Liver (tissue), 9 donors: ENCODE results near the gene ABCD3. TPM values are rescaled to one million over a fixed set of nuclear protein-coding genes. Genes with fewer than 3 reads are reported as not detected.

Experiments
- DNase-seq: peaks from one replicate; pipeline ENCODE4 v3.0.0-alpha.2; 2017; ENCODE audit warnings: low spot score
- H3K27ac ChIP-seq, 2 donors: one replicate each; pipeline ENCODE4 v1.7.0; 2013; ENCODE audit warnings: inconsistent platforms in 2 of 2, low read length in 2 of 2, control low read depth in 1 of 2, low read depth in 1 of 2, mild to moderate bottlenecking in 1 of 2
- H3K27me3 ChIP-seq, 4 donors: one replicate each; pipeline versions ENCODE4 v1.6.1 to v1.7.0; 2013; ENCODE audit warnings: low read length in 3 of 4, inconsistent platforms in 1 of 4, mild to moderate bottlenecking in 1 of 4, moderate library complexity in 1 of 4; ENCODE audit not compliant: control insufficient read depth in 4 of 4, insufficient read depth in 4 of 4
- H3K36me3 ChIP-seq, 4 donors: one replicate each; pipeline versions ENCODE4 v1.6.1 to v1.7.0; 2013; ENCODE audit warnings: low read length in 3 of 4, mild to moderate bottlenecking in 3 of 4, low read depth in 1 of 4, moderate library complexity in 1 of 4; ENCODE audit not compliant: control insufficient read depth in 4 of 4, insufficient read depth in 3 of 4
- H3K4me1 ChIP-seq, 4 donors: one replicate each; pipeline versions ENCODE4 v1.6.1 to v1.7.0; 2013; ENCODE audit warnings: low read length in 3 of 4, mild to moderate bottlenecking in 3 of 4, moderate library complexity in 1 of 4; ENCODE audit not compliant: control insufficient read depth in 4 of 4, insufficient read depth in 4 of 4
- H3K4me3 ChIP-seq, 3 donors: one replicate each; pipeline versions ENCODE4 v1.6.1 to v1.7.0; 2013; ENCODE audit warnings: low read length in 3 of 3, control low read depth in 1 of 3, low read depth in 1 of 3, mild to moderate bottlenecking in 1 of 3
- H3K9ac ChIP-seq, 2 donors: one replicate each; pipeline ENCODE4 v1.7.0; 2013; ENCODE audit warnings: low read length in 2 of 2, mild to moderate bottlenecking in 2 of 2, moderate library complexity in 2 of 2, control low read depth in 1 of 2, low read depth in 1 of 2
- H3K9me3 ChIP-seq, 4 donors: one replicate each; pipeline versions ENCODE4 v1.6.1 to v1.7.0; 2013; ENCODE audit warnings: low read length in 3 of 4; ENCODE audit not compliant: control insufficient read depth in 4 of 4
- ATF3 ChIP-seq: IDR thresholded peaks from 2 replicates; pipeline ENCODE4 v1.6.1; 2016; ENCODE audit warnings: antibody characterized with exemption
- CTCF ChIP-seq: fragments of 150-350 bp; IDR thresholded peaks from 2 replicates; pipeline ENCODE4 v1.5.1; 2017; ENCODE audit warnings: improper control_type of control experiment, low read depth, low read length; ENCODE audit not compliant: missing input control
- EGR1 ChIP-seq, 2 donors: IDR thresholded peaks; 2 replicates each; pipeline ENCODE4 v1.6.1; 2016 to 2018; ENCODE audit warnings: antibody characterized with exemption in 2 of 2, low read depth in 2 of 2
- FOXA1 ChIP-seq: IDR thresholded peaks from 2 replicates; pipeline ENCODE4 v1.6.1; 2016; ENCODE audit warnings: antibody characterized with exemption
- FOXA2 ChIP-seq: IDR thresholded peaks from 2 replicates; pipeline ENCODE4 v1.6.1; 2016; ENCODE audit warnings: antibody characterized with exemption
- GABPA ChIP-seq, 2 donors: IDR thresholded peaks in 1 of 2; conservative IDR thresholded peaks in 1 of 2; 2 replicates each; pipeline ENCODE4 v1.6.1; 2016; ENCODE audit warnings: antibody characterized with exemption in 2 of 2, mild to moderate bottlenecking in 1 of 2, moderate library complexity in 1 of 2
- HNF4G ChIP-seq: IDR thresholded peaks from 2 replicates; pipeline ENCODE4 v1.6.1; 2016; ENCODE audit warnings: antibody characterized with exemption
- JUND ChIP-seq, 2 donors: IDR thresholded peaks; 2 replicates each; pipeline ENCODE4 v1.6.1; 2016; ENCODE audit warnings: antibody characterized with exemption in 2 of 2
- RAD21 ChIP-seq, 2 donors: IDR thresholded peaks; 2 replicates each; pipeline ENCODE4 v1.6.1; 2016; ENCODE audit warnings: antibody characterized with exemption in 2 of 2, mild to moderate bottlenecking in 2 of 2
- RXRA ChIP-seq, 2 donors: IDR thresholded peaks; 2 replicates each; pipeline ENCODE4 v1.6.1; 2017 to 2018; ENCODE audit warnings: antibody characterized with exemption in 2 of 2, mild to moderate bottlenecking in 1 of 2
- TAF1 ChIP-seq: conservative IDR thresholded peaks from 2 replicates; pipeline ENCODE4 v1.6.1; 2016; ENCODE audit warnings: antibody characterized with exemption, mild to moderate bottlenecking
- YY1 ChIP-seq: IDR thresholded peaks from 2 replicates; pipeline ENCODE4 v1.6.1; 2016; ENCODE audit warnings: antibody characterized with exemption, mild to moderate bottlenecking
- ZBTB33 ChIP-seq: IDR thresholded peaks from 2 replicates; pipeline ENCODE4 v1.6.1; 2016; ENCODE audit warnings: antibody characterized with exemption
- WGBS: extraction: QIAGEN DNeasy Blood & Tissue Kit; methylation state at CpG from one replicate; pipeline ENCODE4 v1.1.7; 2013; 5-methylcytosine and 5-hydroxymethylcytosine counted together
- polyA plus RNA-seq, 2 donors: library from polyadenylated mRNA; stranded (reverse) in 1 of 2; unstranded in 1 of 2; fragments of 200-250 nt in 1 of 2; fragments of >200 nt in 1 of 2; fragmentation: Nextera tagmentation in 1 of 2; extraction: Ambion mirVana in 1 of 2; gene quantifications; one replicate each; pipeline versions ENCODE4 v1.2.1 to v1.2.3, GENCODE V29; 2013 to 2015
- total RNA-seq, 2 donors: library from RNA; depleted of rRNA; stranded (reverse); fragments of >200 nt; gene quantifications; one replicate each; pipeline ENCODE4 v1.2.3, GENCODE V29; 2014
- TF ChIP-seq, protein P1 (sequence below): IDR thresholded peaks from 2 replicates; pipeline ENCODE4 v1.6.1; 2016; ENCODE audit warnings: antibody characterized with exemption, mild to moderate bottlenecking
- TF ChIP-seq, protein P2 (sequence below): IDR thresholded peaks from 2 replicates; pipeline ENCODE4 v1.6.1; 2016; ENCODE audit warnings: antibody characterized with exemption
- donor health status: healthy.
- donor health status: healthy.
- donor health status: healthy.
- donor health status: healthy.
- donor health status: healthy.

The ABCD3 gene
- total and polyA plus RNA-seq, 4 donors, result 49.2 to 133 (median 62.5) TPM

DNA sequence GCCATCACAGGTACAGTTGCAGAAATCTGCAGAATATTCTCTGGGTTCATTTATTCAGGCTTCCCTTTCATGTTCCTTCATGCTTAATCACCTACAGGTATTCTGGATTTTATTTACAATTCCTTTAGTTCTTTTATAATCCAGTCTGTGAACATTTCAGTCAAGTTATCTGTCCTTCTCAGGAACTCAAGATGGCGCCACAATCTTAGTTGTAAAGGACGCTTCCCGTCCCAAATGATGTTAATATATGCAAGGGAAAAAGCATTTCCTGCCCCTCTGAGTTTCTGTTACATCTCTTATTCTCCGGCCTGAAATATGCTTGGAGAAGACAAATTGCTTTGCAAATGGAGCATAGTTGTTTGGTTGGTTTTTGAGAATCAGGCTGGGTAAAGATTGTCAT is 104.1 kb downstream of the ABCD3 start:
- Histone ChIP-seq H3K9ac (no peak overlapping the region), H3K27ac (no peak overlapping the region), H3K27me3 (no peaks in the 10 kb centered on the region), H3K4me1 (no peaks in the 10 kb centered on the region), H3K36me3 (peaks cover 1 to 21% (median 5%) of the 10 kb centered on the region in 4 donors), H3K4me3 (no peak overlapping the region), H3K9me3 (no peaks in the 10 kb centered on the region)
- no peak for DNase-seq
- peak; percentile 71 to 76 for TF ChIP-seq RAD21 (IDR thresholded peaks at IDR 0.05)
- TF ChIP-seq FOXA2, result no peak
- WGBS, result 52% methylated on average over 4 of the region's 4 CpGs

DNA sequence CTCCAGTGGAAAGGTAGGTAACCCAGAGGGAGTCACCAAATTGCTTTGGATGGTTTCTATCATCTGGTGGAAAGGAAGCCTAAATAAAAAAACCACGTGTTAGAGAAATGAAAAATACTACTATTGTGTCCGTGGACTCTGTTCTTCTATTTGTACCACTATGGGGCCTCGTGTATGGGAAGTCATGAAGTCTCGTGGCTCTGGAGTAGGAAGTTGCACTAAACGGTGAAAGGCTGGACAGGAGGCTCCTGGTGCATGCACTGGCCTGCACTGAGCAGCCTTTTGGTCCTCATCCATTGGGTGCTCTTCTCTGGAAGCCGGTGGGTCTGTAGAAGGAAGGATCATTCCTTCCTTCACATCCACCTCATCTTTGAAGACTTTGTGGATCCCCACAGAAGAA is 106.3 kb downstream of the ABCD3 start:
- Histone ChIP-seq H3K9ac (no peak overlapping the region), H3K9me3 (no peaks in the 10 kb centered on the region), H3K36me3 (peaks cover 0 to 5% (median under 1%) of the 10 kb centered on the region in 4 donors), H3K27me3 (no peaks in the 10 kb centered on the region), H3K4me3 (no peak overlapping the region), H3K27ac (no peak overlapping the region), H3K4me1 (no peaks in the 10 kb centered on the region)
- DNase-seq, result no peak
- TF ChIP-seq CTCF (no peak), GABPA (IDR thresholded peaks at IDR 0.05 in 1 of 2, conservative IDR thresholded peaks at IDR 0.05 in 1 of 2) (no peak), RXRA (IDR thresholded peaks at IDR 0.05) (no peak), TAF1 (no peak)
- TF ChIP-seq, protein P1, sequence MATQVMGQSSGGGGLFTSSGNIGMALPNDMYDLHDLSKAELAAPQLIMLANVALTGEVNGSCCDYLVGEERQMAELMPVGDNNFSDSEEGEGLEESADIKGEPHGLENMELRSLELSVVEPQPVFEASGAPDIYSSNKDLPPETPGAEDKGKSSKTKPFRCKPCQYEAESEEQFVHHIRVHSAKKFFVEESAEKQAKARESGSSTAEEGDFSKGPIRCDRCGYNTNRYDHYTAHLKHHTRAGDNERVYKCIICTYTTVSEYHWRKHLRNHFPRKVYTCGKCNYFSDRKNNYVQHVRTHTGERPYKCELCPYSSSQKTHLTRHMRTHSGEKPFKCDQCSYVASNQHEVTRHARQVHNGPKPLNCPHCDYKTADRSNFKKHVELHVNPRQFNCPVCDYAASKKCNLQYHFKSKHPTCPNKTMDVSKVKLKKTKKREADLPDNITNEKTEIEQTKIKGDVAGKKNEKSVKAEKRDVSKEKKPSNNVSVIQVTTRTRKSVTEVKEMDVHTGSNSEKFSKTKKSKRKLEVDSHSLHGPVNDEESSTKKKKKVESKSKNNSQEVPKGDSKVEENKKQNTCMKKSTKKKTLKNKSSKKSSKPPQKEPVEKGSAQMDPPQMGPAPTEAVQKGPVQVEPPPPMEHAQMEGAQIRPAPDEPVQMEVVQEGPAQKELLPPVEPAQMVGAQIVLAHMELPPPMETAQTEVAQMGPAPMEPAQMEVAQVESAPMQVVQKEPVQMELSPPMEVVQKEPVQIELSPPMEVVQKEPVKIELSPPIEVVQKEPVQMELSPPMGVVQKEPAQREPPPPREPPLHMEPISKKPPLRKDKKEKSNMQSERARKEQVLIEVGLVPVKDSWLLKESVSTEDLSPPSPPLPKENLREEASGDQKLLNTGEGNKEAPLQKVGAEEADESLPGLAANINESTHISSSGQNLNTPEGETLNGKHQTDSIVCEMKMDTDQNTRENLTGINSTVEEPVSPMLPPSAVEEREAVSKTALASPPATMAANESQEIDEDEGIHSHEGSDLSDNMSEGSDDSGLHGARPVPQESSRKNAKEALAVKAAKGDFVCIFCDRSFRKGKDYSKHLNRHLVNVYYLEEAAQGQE, result no peak
- 85% methylated on average over 6 of the region's 6 CpGs for WGBS

- Histone ChIP-seq H3K9ac (no peak overlapping the region), H3K9me3 (no peaks in the 10 kb centered on the region), H3K4me3 (no peak overlapping the region), H3K27ac (no peak overlapping the region), H3K36me3 (no peaks in the 10 kb centered on the region), H3K27me3 (no peaks in the 10 kb centered on the region), H3K4me1 (no peaks in the 10 kb centered on the region)
- WGBS, result 92% methylated on average over 7 of the region's 7 CpGs
- no peak for DNase-seq
- no peak for TF ChIP-seq EGR1 (IDR thresholded peaks at IDR 0.05; ENCODE audit: low read depth in 2 of 2)
- TF ChIP-seq ZBTB33, result no peak
- TF ChIP-seq, protein P1, result no peak
- TF ChIP-seq GABPA (IDR thresholded peaks at IDR 0.05 in 1 of 2, conservative IDR thresholded peaks at IDR 0.05 in 1 of 2), result no peak
- no peak for TF ChIP-seq RXRA (IDR thresholded peaks at IDR 0.05)
- TF ChIP-seq ATF3, result no peak
- TF ChIP-seq JUND (IDR thresholded peaks at IDR 0.05), result no peak
- TF ChIP-seq HNF4G, result no peak
- no peak for TF ChIP-seq RAD21 (IDR thresholded peaks at IDR 0.05)
- TF ChIP-seq YY1, result no peak
- no peak for TF ChIP-seq FOXA1
- TF ChIP-seq, protein P2, sequence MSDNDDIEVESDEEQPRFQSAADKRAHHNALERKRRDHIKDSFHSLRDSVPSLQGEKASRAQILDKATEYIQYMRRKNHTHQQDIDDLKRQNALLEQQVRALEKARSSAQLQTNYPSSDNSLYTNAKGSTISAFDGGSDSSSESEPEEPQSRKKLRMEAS, result no peak
These were observed 108.2 kb downstream of the ABCD3 start for GRCh38 chr1:94526152-94526980.
